GM06990 (cell line): ENCODE data around the gene RAB4A.
"Not testable (repeated sequence)": the region's sequence is repeated elsewhere in the genome, so short reads cannot be mapped to it uniquely, and the experiment has no call there.

ENCODE experiments used
- DNase-seq: peaks from one replicate; pipeline ENCODE4 v3.0.0-alpha.2; 2011; ENCODE audit not compliant: insufficient read length; ENCODE audit errors: extremely low read depth
- H3K27me3 ChIP-seq: replicated peaks from 2 replicates; pipeline ENCODE4 v1.6.0; 2011; ENCODE audit warnings: low read length; ENCODE audit not compliant: control insufficient read depth, insufficient read depth
- H3K36me3 ChIP-seq: 2 replicates; pipeline ENCODE4 v1.5.1; 2011; ENCODE audit warnings: low read length; ENCODE audit not compliant: control insufficient read depth, insufficient read depth
- H3K4me3 ChIP-seq: replicated peaks from 2 replicates; pipeline ENCODE4 v1.5.1; 2011; ENCODE audit warnings: low read depth, mild to moderate bottlenecking, control low read depth, low read length
- CTCF ChIP-seq: IDR thresholded peaks from 2 replicates; pipeline ENCODE4 v1.5.1; 2011; ENCODE audit warnings: low read length, control low read depth, mild to moderate bottlenecking, inconsistent platforms; ENCODE audit not compliant: insufficient read depth, poor library complexity, severe bottlenecking

The RAB4A gene

GRCh38 chr1:229288516-229288915 lies 17.6 kb downstream of the RAB4A start:
- no peak for TF ChIP-seq CTCF
- Histone ChIP-seq H3K27me3 (no peaks in the 10 kb centered on the region), H3K4me3 (no peak overlapping the region), H3K36me3 (peaks cover 1% of the 10 kb centered on the region; the same call in 1 of the 2 replicates)
- DNase-seq, result no peak

- H3K36me3 ChIP-seq, H3K27me3 ChIP-seq, H3K4me3 ChIP-seq, DNase-seq: not testable (repeated sequence)
These were observed 20.8 kb downstream of the RAB4A start for GRCh38 chr1:229291686-229292085.

GRCh38 chr1:229293528-229294204 lies 22.8 kb downstream of the RAB4A start:
- H3K4me3 ChIP-seq, result no peak overlapping the region
- H3K36me3 ChIP-seq, result peaks cover 3% of the 10 kb centered on the region
- no peak for DNase-seq
- no peaks in the 10 kb centered on the region for H3K27me3 ChIP-seq
- TF ChIP-seq CTCF, result no peak

GRCh38 chr1:229295745-229296144 lies 24.8 kb downstream of the RAB4A start:
- no peak for DNase-seq
- Histone ChIP-seq H3K27me3 (no peaks in the 10 kb centered on the region), H3K36me3 (peaks cover 5% of the 10 kb centered on the region), H3K4me3 (no peak overlapping the region)
- TF ChIP-seq CTCF, result no peak

- H3K27me3 ChIP-seq, result no peaks in the 10 kb centered on the region
- no peak overlapping the region for H3K4me3 ChIP-seq
- DNase-seq, result no peak
- no peak for TF ChIP-seq CTCF
- H3K36me3 ChIP-seq, result peaks cover 5% of the 10 kb centered on the region
These were observed 25.6 kb downstream of the RAB4A start for GRCh38 chr1:229296541-229296941.

- H3K36me3 ChIP-seq, result peaks cover 4% of the 10 kb centered on the region
- H3K27me3 ChIP-seq, result no peaks in the 10 kb centered on the region
- TF ChIP-seq CTCF, result no peak
- no peak for DNase-seq
- H3K4me3 ChIP-seq, result no peak overlapping the region
These were observed 26.8 kb downstream of the RAB4A start for GRCh38 chr1:229297746-229298145.
